ENCODE results near the gene JADE2.

JADE2 gene

DNA sequence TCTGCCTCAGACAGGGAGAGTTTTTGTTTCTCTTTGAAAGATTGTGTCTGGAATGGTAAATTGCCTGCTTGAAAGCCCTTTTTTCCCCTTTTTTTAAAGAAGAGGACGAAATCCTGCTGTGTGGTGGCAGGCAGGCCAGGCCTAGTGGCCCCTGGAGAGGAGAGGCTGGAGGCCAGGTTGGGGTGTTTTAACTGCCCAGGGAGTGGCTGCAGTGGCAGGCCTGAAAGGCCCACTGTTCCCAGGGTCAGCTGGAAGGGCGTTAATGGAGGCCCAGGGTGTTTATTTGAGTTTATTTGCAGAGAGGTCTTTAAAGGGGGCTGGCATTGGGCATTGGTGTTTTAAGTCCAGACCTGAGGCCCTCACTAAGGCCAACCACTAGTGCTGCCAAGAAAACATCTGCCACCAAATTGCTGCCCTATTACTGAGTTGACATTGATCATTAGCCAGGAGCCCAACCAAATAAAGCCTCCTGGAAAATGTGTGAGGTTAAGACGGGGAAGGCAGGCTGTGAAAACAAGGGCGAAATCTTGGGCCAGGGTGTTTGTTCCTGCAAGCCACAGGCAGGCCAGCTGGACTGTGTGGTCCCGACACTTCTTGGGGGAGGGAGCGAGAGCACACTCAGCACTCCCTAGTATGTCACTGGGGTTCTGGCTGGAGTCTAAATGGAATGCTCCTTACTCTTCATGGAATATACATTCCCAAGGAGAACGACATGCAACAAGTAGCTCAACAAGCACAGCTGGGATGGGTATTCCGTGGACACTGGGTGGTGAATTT, 5.0 kb downstream of the JADE2 start:
- DNase-seq (ENCODE audit: low spot score): peak; percentile 73

DNA sequence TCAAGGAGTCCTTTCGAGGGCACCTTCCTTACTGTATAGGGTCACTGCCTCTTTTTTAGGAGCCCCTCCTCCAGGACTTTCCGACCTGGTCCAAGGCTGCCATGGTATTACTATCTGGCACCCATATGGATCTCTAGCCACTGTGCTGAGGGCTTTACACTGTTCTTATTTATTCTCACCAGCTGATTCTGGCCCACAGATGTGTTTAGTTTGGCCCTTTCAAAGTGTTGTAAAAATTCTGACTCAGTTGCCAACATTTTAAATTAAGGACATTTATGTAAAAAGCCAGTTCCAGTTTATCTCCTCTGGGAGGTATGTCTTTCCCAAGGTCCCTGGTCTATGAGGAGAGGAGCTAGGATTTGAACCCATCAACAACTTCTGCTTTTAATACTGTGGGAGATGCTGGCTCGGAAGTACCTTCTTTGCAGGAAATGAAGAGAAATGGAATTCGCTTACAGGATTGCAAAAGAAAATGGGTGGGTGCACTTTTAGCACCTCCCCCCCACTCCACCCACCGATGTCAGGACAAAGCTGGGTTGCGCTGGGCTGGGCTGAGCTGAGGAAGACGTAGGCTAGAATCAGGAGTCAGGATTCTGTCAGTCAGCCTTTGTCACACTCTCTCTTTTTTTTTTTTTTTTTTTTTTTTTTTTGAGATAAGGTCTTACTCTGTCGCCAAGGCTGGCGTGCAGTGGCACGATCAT, 7.8 kb downstream of the JADE2 start:
- DNase-seq (ENCODE audit: low spot score): no peak

DNA sequence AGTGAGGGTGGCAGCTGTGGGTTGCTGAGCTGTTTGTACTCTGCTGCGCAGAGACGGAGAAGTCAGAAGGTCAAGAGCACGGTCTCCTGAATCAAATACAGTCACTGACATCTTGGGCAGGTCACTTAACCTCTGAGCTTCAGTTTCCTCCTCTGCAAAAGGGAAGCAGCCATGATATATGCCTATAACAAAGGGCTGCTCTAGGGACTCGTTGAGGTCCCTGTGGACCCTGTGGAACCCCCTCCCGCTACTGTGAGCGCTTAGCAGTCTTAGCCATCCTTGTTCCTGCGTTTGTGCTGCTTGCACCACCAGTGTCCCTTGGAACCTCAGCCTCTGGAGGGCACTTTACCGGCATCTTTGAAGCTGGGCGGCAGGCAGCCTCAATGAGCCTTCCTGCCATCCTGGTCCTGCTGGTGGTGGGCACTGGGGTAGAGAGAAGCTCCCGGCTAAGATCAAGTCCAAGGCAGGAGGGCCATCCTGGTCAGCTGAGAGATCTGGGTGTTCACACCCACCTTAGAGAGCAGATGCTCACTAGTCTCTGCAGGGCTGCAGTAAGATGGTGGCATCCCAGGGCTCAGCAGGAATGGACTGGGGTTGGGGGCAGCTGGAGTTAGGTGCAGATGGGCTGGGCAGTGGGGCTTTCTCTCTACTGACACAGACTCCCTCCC, 8.7 kb downstream of the JADE2 start:
- no peak for DNase-seq (ENCODE audit: low spot score)

DNA sequence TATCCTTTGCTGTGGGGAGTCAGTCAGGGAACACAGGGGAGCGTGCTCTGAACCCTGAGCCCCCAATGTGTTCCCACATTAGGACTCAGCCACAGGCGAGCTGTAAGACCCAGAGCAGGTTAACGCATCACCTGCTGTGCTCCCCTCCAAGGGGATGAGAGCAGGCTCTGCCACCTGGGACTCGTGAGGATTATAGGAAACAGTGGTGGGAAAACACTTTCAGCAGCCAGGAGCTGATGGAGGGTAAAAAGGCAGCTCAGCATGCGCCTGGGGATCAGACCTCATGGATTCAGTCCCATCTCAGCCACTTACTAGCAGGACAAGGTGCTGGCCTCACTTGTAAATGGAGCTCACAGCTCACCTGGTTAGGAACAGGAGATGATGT, 9.2 kb downstream of the JADE2 start:
- DNase-seq (ENCODE audit: low spot score): no peak

DNA sequence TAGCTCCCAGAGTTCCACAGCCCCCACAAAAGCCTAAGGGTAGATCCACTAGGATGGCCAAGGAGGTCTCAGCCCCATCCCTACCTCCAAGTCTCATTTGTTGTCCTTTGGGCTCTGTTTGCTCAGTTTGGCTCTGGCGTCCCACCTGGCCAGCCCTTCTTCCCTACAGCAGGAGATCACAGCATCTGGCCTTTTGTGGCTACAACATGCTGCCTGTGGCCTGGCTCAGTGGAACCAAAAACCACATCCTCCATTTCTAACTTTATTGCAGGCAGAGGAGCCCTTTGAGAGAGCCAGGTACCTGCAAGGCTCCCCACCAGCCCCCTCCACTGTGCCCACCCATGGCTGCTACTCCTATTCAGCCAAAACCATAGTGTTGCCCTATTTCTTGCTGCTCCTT, 11.4 kb downstream of the JADE2 start:
- no peak for DNase-seq (ENCODE audit: low spot score)

DNA sequence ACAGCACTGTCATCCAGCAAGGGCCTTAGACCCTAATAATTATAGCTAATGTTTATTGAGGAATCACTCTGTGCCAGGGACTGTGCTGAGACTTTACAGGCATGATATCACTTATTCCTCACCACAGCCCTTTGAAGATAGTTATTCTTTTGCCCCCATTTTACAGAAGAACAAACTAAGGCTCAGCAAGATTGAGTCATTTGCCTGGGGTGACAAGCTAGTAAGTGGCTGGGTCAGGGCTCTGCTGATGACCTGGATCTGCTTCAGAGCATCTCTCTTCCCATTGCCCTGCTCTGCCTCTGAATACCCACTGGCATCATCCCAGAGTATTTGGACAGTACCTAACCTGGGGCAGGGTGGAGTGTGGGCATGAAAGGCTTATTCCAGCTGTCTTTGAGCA, 11.8 kb downstream of the JADE2 start:
- no peak for DNase-seq (ENCODE audit: low spot score)

DNA sequence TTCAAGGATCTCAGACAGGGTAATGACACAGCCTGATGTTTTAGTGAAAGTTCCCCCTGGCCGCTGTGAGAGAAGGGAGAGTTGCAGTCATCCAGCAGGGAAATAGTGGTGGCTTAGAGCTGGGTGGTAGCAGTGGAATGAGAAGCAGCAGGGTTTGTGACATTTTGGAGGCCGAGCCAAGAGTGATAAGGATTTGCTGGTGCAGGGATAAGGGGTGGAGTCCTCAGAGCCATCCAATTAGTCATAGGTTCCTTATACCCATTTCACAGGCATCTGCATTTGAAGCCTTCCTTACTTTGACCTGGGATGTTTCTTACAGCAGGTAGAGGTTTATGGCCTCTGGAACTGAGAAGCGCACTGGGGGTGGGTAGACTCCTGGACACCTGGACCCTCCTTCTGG, 12.8 kb downstream of the JADE2 start:
- DNase-seq (ENCODE audit: low spot score): no peak

DNA sequence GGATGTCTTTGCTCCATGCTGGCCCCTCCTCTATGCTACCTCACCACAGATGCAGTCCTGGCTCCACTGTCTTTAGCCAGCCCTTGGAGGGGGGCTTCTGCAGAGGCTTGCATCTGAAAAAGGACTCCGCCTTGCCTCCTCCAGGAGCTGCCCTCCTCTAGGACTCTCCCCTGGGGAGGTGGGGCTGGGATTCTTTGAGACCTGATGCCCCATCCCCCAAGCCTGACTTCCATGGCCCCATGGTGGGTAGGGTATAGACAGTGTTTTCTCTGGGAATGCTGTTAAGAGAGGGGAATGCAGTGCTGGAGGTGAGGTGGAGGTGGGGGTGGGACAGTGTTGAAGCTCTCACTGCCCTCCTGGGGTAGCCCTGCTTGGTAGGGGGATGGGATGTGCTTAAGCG, 14.3 kb downstream of the JADE2 start:
- DNase-seq (ENCODE audit: low spot score): no peak

DNA sequence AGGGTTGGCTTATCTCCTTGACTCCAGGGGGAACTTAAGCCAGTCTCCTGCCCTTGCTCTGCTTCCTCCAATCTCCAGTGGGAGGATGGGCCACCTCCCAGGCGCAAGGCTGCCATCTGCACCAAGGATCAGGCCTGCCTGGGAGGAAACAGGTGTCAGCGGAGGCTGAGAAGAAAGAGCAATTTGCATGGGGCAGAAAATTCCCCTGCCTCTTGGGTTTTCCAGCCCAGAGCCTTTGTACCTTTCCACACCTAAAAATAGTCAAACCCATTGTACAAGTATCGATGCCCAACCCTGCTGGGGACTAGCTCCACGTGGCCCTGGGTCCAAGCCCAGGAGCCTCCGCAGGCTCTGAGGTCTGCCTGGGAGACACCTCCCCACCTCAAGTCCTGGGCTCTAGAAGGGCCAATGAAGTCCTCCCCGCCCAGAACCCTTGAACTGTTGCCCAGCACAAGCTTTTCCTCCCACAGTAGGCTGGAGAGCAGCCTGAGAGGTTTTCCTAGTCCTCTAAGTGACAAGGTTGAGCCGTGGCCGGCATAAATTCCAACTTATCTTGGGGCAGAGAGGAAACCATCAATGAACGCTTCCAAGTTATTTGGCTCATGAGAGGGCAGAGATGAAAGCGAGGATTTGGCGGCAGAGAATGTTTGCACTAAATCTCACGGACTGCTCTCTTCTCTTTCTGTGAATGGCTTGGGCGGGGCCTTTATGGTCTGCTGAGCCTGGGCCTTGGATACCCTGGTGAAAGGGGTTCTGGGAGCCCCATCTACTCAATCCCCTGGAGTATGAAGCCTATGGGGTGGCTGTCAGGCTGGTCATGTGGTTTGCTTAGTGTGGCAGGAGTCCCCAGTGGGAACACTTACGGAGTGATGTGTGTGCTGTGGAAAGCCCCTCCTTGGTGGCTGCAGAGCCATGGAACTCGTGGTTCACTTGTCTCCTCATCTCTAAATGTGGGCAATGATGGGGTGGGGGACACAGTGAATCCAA, 15.6 kb downstream of the JADE2 start:
- no peak for DNase-seq (ENCODE audit: low spot score)

DNA sequence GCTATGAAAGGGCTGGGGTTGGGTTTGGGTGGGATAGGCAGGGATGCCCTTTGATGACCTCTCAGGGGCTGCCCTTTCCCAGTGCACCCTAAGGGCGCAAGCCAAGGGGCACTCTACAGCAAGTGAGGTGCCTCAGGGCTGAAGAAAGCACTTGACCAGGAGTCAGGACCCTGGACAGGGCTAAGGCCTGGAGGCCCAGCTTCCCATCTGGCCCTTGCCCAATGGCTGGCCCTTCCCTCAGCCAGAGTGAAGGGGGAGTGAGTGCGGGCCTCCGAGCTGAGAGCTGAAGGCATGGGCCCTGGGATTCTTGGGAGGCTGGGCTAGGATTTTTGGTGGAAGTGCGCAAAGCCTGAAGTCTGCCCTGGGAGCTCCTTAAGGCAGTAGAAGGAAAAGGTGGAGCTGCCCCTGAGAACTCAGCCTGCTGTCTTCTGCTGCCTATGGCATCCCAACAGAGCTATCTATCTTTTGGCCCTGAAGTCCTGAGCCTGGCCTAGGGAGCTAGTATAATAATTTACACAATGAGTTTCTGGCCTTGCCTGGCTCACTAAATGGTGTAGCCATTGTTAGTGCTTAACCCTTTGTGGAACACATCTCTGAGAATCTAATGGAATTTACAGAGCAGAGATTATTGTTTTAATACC, 16.4 kb downstream of the JADE2 start:
- no peak for DNase-seq (ENCODE audit: low spot score)

DNA sequence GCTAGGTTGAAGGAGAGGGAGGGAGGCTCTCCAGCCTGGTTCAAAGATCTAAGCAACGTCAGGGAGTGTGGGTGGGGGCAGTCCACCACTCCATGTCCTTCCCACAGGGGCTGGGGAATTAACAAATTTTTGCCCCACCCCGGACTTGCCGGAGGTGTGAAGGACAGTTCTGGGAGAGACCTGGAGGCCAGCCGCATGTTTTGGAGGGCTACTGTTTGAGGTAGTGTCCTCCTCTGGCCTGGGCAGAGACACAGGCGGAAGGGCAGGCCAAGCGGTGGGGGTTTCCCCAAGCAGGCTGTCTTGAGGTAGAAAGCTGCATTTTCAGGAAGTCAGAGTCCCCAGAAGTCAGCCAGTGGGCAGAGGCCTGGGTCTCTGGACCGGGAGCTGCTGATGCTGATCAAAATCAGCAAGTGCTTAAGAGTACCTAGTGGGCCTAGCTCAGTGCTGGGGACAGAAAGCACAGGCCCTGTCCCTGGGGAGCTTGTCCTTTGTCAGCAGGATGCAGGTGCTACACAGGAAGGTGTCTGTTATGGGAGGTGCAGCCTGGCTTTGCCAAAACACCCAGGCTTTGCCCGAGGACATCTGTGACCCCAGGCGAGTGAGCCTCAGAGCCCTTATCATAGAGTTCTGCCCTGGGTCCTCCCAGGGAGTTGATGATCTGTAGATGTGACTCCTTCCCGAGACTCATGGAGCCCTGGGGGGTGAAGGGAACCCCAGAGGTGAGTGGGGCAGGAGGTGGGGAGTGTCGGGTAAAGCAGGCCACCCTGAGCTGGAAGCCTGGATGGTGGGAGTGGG, 18.5 kb downstream of the JADE2 start:
- DNase-seq (ENCODE audit: low spot score): no peak

DNA sequence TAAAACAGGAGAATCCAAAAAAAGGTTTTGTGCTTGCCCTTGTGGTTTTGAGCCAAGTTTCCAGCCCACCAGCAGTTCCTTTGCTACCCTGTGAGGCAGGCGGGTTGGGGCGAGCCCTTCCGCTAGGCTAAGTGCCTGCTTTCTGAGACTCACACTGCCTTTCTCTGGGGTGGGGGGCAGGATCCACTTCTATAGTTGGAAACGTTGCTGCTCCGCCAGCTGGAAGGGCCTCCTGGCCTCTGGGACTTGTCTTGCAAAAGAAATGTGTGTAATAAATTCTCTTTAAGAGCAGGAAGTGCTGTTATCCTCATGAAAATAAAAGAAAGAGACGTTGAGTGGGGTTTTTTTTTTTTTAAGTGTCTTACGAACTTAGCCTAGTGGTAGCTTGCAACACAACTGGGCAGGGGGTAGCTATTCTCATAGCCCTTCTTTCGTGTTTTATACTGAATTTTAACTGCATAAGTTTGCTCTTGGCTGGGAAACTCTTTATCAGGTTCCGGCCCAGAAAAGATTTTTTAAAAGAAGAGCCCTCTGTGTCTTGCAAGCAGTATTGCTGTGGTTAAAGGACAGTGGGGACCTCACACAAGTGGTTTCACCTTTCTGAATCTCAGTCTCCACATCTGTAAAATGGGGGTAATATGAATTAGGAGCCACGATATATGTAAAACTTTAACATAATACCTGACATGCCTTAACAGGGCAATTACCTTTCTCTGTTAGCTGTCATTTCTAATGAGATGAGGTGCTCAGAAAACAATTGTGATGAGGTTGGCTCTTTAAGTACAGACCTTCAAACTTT, 19.8 kb downstream of the JADE2 start:
- DNase-seq (ENCODE audit: low spot score): no peak

DNA sequence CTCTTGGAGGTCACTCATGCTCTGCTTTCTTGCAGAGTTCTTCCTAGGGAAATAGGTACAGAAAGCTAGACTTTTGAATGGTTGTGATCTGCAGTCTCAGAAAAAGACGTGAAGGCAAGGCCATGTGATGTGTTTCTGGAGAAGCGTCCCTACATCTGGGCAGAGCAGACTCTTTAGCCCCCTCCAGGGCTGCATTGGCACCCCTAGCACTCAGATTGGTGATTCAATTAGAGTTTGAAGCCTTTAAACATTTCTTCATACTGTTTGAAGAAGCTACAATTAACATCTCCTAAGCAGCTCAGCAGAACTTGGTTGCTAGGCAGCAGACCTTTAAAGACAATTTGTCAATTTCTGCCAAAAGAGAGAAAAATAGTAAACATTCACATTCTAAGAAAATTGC, 21.6 kb downstream of the JADE2 start:
- no peak for DNase-seq (ENCODE audit: low spot score)

DNA sequence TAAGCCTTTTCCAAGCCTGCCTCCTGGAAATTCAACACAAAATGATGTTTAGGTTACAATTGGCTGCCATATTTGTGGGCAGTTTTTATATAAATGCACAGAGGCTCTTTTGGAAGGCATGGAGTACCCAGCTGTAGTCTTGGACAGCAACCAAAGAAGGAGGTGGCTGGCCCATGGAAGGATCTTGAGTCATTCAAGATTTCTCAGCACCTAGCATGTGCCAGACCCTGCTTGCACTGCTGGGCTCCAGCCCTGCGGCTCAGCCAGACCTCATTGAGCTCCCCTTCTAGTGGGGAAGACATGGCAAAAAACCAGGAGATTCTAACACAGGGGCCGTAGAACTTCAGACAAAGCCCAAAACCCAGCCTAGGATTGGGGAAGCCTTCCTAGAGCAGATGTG, 22.1 kb downstream of the JADE2 start:
- no peak for DNase-seq (ENCODE audit: low spot score)

DNA sequence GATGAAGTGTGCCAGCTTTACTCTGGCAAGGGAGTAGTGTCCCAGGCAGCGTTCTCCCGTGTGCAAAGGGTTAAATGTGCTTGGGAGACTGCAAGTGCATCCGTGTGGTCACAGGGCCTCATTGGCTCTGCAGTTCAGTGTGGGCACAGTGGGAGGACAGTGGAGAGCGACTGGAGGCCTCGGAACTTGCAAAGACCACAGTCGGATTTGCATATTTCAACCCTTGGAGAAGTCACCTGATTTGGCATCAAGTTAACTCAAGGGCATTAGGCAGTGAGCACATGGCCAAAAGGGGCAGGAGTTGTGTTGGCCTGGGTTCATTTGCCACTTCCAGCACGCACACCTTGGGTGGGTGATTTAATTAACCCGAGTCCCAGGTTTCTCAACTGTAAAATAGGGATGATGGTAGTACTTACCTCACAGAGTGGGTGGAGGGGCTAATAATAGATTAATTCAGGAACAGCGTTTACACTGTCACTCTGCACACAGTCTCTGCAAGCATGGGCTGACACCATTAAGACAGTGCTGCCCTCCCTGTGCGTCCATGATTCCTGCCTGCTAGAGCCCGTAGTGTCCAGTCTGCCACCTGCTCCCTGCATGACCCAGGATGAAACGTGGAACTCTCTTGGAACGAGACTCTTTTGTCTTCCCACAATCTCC, 22.7 kb downstream of the JADE2 start:
- no peak for DNase-seq (ENCODE audit: low spot score)

DNA sequence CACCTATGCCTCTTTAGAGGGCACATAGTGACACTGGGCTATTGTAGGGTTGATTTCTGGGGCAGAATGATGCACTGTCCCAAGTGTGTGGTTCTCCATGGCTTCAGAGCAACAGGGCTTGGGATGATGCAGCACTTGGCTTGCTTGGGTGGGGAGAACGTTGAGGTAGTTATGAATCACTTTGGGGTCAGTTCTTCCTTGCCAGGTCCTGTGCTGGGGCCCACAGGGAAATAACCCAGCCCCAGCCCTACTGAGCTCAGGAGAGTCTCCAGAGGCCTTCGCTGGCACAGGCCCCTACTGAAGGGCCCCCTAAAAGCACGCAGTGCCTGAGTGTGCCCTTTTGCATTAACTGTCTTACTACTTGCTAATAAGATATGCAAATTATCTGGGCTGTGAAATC, 24.2 kb downstream of the JADE2 start:
- no peak for DNase-seq (ENCODE audit: low spot score)

DNA sequence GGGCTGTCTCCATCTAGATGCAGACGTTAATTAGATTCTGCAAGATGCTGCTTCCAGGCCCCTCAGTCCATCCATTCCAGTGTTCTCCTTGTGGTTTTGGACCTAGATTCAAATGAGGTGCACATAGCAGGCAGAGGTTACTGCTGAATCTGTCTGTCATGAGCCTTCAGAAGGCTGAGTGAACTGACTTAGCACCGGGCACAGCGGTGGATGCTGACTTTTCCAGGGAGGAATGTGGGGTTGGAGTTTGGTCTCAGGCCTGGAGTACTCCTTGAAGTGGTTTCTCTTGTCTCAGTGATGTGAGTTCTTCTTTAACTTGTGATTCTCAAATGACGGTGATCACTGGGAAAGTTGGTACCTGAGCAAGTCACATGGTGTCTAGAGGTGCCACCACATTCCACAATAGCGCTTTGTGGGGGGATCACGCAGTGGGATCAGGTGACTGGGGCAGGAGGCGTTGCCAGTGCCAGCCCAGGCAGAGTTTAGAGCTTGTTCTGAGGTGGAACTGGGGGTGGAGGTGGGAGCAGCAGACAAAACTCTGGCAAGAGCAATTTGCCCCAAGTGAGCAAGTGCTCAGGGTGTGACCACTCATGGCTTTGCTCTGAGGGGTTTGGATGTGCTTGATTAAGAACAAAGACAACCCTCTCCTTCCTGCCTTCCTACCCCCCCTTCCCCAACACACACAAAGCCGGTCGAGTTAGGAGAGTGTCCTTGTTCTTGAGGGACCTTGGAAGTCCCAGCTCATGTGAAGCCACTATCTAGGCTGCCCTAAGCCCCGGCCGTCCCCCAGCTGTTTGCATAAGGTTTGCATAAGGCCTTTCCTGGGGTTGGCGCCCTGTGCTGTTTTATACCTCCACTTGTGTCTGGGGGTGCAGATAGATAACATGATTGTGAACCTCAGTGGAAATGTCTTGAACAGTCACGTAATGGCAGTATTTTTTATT, 25.1 kb downstream of the JADE2 start:
- DNase-seq (ENCODE audit: low spot score): no peak

DNA sequence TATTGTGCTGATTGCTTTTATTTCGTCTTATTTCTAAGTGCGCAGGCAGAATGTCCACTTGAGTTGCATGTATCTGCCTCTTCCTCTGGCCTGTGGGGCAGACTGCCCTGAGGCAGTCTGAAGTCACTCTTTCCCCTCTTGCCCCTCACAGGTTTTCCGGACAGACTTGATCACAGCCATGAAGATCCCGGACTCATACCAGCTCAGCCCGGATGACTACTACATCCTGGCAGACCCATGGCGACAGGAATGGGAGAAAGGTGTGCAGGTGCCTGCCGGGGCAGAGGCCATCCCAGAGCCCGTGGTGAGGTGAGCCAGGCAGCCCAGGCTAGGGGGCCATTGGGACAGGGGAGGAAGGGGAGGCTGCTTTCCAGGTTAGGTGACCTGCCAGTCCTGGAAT, 26.4 kb downstream of the JADE2 start:
- no peak for DNase-seq (ENCODE audit: low spot score)

All from globus pallidus (tissue), 1 donor.